ENCODE results near the gene YIPF1. TPM values are rescaled to one million over a fixed set of nuclear protein-coding genes. Genes with fewer than 3 reads are reported as not detected.

YIPF1 gene
- total RNA-seq, 1 donor from 2014 or later = 27.1 TPM

Other genes with a start within 250 kb of the YIPF1 start
- 0.07 TPM in 1 of 2 replicates, not detected in the other for gene GLIS1, start 150.6 kb downstream of the YIPF1 start, total RNA-seq
- gene NDC1, start 51.5 kb downstream of the YIPF1 start, total RNA-seq = 14.1 and 14.8 TPM in 2 replicates
- gene DIO1, start 4.4 kb upstream of the YIPF1 start, total RNA-seq = not detected in 2 replicates
- gene IFT25, start 55.9 kb upstream of the YIPF1 start, total RNA-seq = 25.7 and 29.4 TPM in 2 replicates
- gene LRRC42, start 56.6 kb upstream of the YIPF1 start, total RNA-seq = 51.1 and 54.6 TPM in 2 replicates
- gene LDLRAD1, start 128.4 kb upstream of the YIPF1 start, total RNA-seq = not detected in 2 replicates
- 315 and 386 TPM in 2 replicates for gene TMEM59, start 163.4 kb upstream of the YIPF1 start, total RNA-seq
- 3.7 and 4.6 TPM in 2 replicates for gene TCEANC2, start 163.8 kb upstream of the YIPF1 start, total RNA-seq